Spleen (tissue), 11 donors: Measurements from ENCODE around the gene CDCA3. TPM values are rescaled to one million over a fixed set of nuclear protein-coding genes. Genes with fewer than 3 reads are reported as not detected.
"Not testable (repeated sequence)": the region's sequence is repeated elsewhere in the genome, so short reads cannot be mapped to it uniquely, and the experiment has no call there.

ENCODE experiments used
- DNase-seq: peaks from one replicate; pipeline ENCODE4 v3.0.0-alpha.2; 2020
- H3K27ac ChIP-seq, 8 donors: fragments of 200-600 bp; sonication (generic) in 7 of 8; 1 replicate in 4 of 8; 2 replicates in 4 of 8; pipeline versions ENCODE4 v1.5.0 to v1.8.0; 2016 to 2021; ENCODE audit warnings: inconsistent platforms in 4 of 8, mild to moderate bottlenecking in 4 of 8, moderate library complexity in 1 of 8
- H3K27me3 ChIP-seq, 7 donors: fragments of 200-600 bp; sonication (generic) in 6 of 7; replicated peaks in 1 of 7; 1 replicate in 4 of 7; 2 replicates in 3 of 7; pipeline versions ENCODE4 v1.5.0 to v1.8.0; 2016 to 2021; ENCODE audit warnings: inconsistent platforms in 3 of 7, mild to moderate bottlenecking in 1 of 7
- H3K36me3 ChIP-seq, 6 donors: fragments of 200-600 bp; sonication (generic) in 5 of 6; 1 replicate in 4 of 6; 2 replicates in 2 of 6; pipeline versions ENCODE4 v1.5.0 to v1.8.0; 2016 to 2021; ENCODE audit warnings: inconsistent platforms in 2 of 6
- H3K4me1 ChIP-seq, 6 donors: fragments of 200-600 bp; sonication (generic) in 5 of 6; 1 replicate in 3 of 6; 2 replicates in 3 of 6; pipeline versions ENCODE4 v1.5.0 to v1.8.0; 2016 to 2021; ENCODE audit warnings: inconsistent platforms in 3 of 6
- H3K4me3 ChIP-seq, 8 donors: fragments of 200-600 bp; sonication (generic) in 7 of 8; 1 replicate in 4 of 8; 2 replicates in 4 of 8; pipeline versions ENCODE4 v1.5.0 to v1.8.0; 2016 to 2021; ENCODE audit warnings: inconsistent platforms in 4 of 8, mild to moderate bottlenecking in 4 of 8, moderate library complexity in 2 of 8
- H3K9me3 ChIP-seq, 8 donors: fragments of 200-600 bp; sonication (generic) in 7 of 8; 1 replicate in 4 of 8; 2 replicates in 4 of 8; pipeline versions ENCODE4 v1.5.0 to v1.8.0; 2016 to 2021; ENCODE audit warnings: inconsistent platforms in 4 of 8
- CTCF ChIP-seq, 11 experiments: fragments of 200-600 bp in 7 of 11; fragments of 450-650 bp in 4 of 11; sonication (generic) in 4 of 11; IDR thresholded peaks in 8 of 11; conservative IDR thresholded peaks in 3 of 11; 1 replicate in 7 of 11; 2 replicates in 4 of 11; pipeline versions ENCODE4 v1.4.0 to v1.8.0; 2016 to 2021; ENCODE audit warnings: antibody characterized with exemption in 11 of 11, inconsistent platforms in 4 of 11, mild to moderate bottlenecking in 1 of 11
- POLR2A ChIP-seq, 3 donors: fragments of 450-650 bp; IDR thresholded peaks; one replicate each; pipeline ENCODE4 v1.5.1; 2017; ENCODE audit warnings: antibody characterized with exemption in 3 of 3, mild to moderate bottlenecking in 1 of 3
- POLR2AphosphoS5 ChIP-seq, 3 donors: sonication (generic); formaldehyde crosslinking; IDR thresholded peaks; one replicate each; pipeline ENCODE4 v1.5.1; 2017; ENCODE audit warnings: antibody characterized with exemption in 3 of 3
- WGBS, 5 donors: extraction: QIAGEN DNeasy Blood & Tissue Kit in 3 of 5; methylation state at CpG; one replicate each; pipeline versions ENCODE4 v1.1.5 to v1.1.7; 2013 to 2018; 5-methylcytosine and 5-hydroxymethylcytosine counted together
- intact Hi-C: fragments of 100-400 bp; cut with DNase I; formaldehyde crosslinking; loops from one replicate; pipeline ENCODE4 v1.15.0; 2023; ENCODE audit warnings: low total_unique reads
- polyA plus RNA-seq, 3 donors: library from polyadenylated mRNA; stranded (reverse); fragments of 200-250 nt; gene quantifications; one replicate each; pipeline ENCODE4 v1.2.1, GENCODE V29; 2013
- total RNA-seq, 7 donors: library from RNA; depleted of rRNA in 3 of 7; stranded (reverse); fragments of >200 nt in 3 of 7; fragmentation: NEBNext Ultra II Directional in 4 of 7; extraction: Animal tissue kit (Norgen Biotek cat#: 25700) in 4 of 7; gene quantifications; one replicate each; pipeline versions ENCODE4 v1.1.0 to v1.2.1, GENCODE V29; 2016 to 2021
- donor health status: healthy with polysubstance abuse.
- donor health status: DM: no; HTN: no; CAD: no; lungs with moderate emphysema.
- donor health status: DM: no; HTN: no; CAD: no.
- donor health status: Bipolar disorder and iron deficiency.
- donor health status: healthy.
- donor health status: DM: no; HTN: no; CAD: no.
- donor health status: DM: yes; HTN: yes; CAD: no.

The CDCA3 gene
- total and polyA plus RNA-seq, 10 donors = 1.9 to 18.1 (median 5.4) TPM

- peaks cover 0 to 21% (median 7%) of the 10 kb centered on the region in 6 donors for H3K4me1 ChIP-seq
- no peaks in the 10 kb centered on the region for H3K27me3 ChIP-seq
- H3K4me3 ChIP-seq = no peak overlapping the region
- no peaks in the 10 kb centered on the region for H3K9me3 ChIP-seq
- no peak for TF ChIP-seq CTCF (IDR thresholded peaks at IDR 0.05 in 8 of 11, conservative IDR thresholded peaks at IDR 0.05 in 3 of 11)
- TF ChIP-seq POLR2AphosphoS5 (IDR thresholded peaks at IDR 0.05) = no peak
- no peak for TF ChIP-seq POLR2A (IDR thresholded peaks at IDR 0.05)
- WGBS, 5 donors = 80 to 95% (median 86%) methylated on average over 6 of the region's 6 CpGs
- no peak overlapping the region for H3K27ac ChIP-seq
- H3K36me3 ChIP-seq = no peaks in the 10 kb centered on the region
- DNase-seq = no peak
- intact Hi-C loops = no loop called here
Observed at GRCh38 chr12:6896846-6897435, 45.9 kb upstream of the CDCA3 start.

- H3K4me3 ChIP-seq = no peak overlapping the region
- 45 to 83% (median 61%) methylated on average over 3 of the region's 3 CpGs for WGBS, 5 donors
Observed at GRCh38 chr12:6894321-6894720, 43.2 kb upstream of the CDCA3 start.

GRCh38 chr12:6892683-6893082 lies 41.6 kb upstream of the CDCA3 start:
- DNase-seq, H3K36me3 ChIP-seq, H3K27me3 ChIP-seq, intact Hi-C loops, H3K4me3 ChIP-seq, H3K27ac ChIP-seq, H3K9me3 ChIP-seq: not testable (repeated sequence)
- 91 to 99% (median 94%) methylated on average over 3 of the region's 3 CpGs for WGBS, 5 donors
- H3K4me1 ChIP-seq = peaks cover 0 to 27% (median 16%) of the 10 kb centered on the region in 6 donors

More at GRCh38 chr12:6894321-6894720, 43.2 kb upstream of the CDCA3 start:
- TF ChIP-seq CTCF (IDR thresholded peaks at IDR 0.05 in 8 of 11, conservative IDR thresholded peaks at IDR 0.05 in 3 of 11) = no peak
- TF ChIP-seq POLR2AphosphoS5 (IDR thresholded peaks at IDR 0.05) = no peak
- no peak for TF ChIP-seq POLR2A (IDR thresholded peaks at IDR 0.05)
- H3K36me3 ChIP-seq = no peaks in the 10 kb centered on the region
- peaks cover 0 to 29% (median 16%) of the 10 kb centered on the region in 6 donors for H3K4me1 ChIP-seq
- intact Hi-C loops = no loop called here
- no peak for DNase-seq
- no peaks in the 10 kb centered on the region for H3K9me3 ChIP-seq
- peak overlapping the region in 4 of 8 donors; percentile 41 to 57 (median 53) for H3K27ac ChIP-seq
- no peaks in the 10 kb centered on the region for H3K27me3 ChIP-seq

- H3K27ac ChIP-seq = peak overlapping the region; percentile 74 to 96 (median 91)
- no peaks in the 10 kb centered on the region for H3K36me3 ChIP-seq
- intact Hi-C loops = no loop called here
- DNase-seq = no peak
- TF ChIP-seq CTCF (IDR thresholded peaks at IDR 0.05 in 8 of 11, conservative IDR thresholded peaks at IDR 0.05 in 3 of 11) (no peak), POLR2AphosphoS5 (IDR thresholded peaks at IDR 0.05) (no peak), POLR2A (IDR thresholded peaks at IDR 0.05) (no peak)
- no peaks in the 10 kb centered on the region for H3K27me3 ChIP-seq
- no peaks in the 10 kb centered on the region for H3K9me3 ChIP-seq
- peaks cover 0 to 27% (median 16%) of the 10 kb centered on the region in 6 donors for H3K4me1 ChIP-seq
- H3K4me3 ChIP-seq = peak overlapping the region; percentile 11 to 64 (median 34)
- WGBS, 5 donors = 79 to 87% (median 83%) methylated on average over 5 of the region's 5 CpGs
Observed at GRCh38 chr12:6891646-6892001, 40.5 kb upstream of the CDCA3 start.
